ENCODE data around the gene SEC63. TPM values are rescaled to one million over a fixed set of nuclear protein-coding genes. Genes with fewer than 3 reads are reported as not detected.
A peak's percentile ranks its signal among the peaks of the same experiment; 100 is the strongest.
"Not testable (repeated sequence)": the region's sequence is repeated elsewhere in the genome, so short reads cannot be mapped to it uniquely, and the experiment has no call there.

The SEC63 gene
- total RNA-seq, 6 donors from 2014 or later: 35.0 to 111 (median 77.9) TPM

DNA sequence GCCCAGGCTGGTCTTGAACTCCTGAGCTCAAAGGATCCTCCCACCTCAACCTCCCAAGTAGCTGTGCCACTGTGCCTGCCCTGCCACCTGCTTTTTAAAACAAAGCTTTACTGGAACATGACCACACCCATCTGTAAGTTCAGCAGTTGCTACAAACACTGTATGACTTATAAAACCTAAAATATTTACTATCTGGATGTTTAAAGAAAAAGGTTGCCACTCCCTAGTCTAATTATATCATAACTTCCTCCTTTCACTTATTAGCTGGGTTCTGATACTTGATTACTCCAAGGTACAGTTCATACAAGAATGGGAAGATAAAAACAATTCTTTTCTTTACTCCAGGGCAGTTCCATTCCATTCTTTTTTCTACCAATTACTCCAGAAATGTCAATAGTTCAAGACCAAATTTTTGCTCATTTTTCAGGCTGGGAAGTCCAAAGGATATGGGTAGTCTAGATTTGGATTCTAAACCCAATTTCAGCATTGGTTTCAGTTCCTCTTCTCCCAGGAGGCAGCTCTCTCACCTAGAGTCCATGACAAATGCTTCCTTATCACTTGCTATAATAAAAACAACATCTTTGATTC, 63.1 kb downstream of the SEC63 start:
- peak in 1 of 2 donors; percentile 26 for DNase-seq
- no peaks in the 10 kb centered on the region for H3K9me3 ChIP-seq
- ATAC-seq (ENCODE audit: low FRiP score in 2 of 2): no peak
- H3K36me3 ChIP-seq: peaks cover 16 to 75% (median 47%) of the 10 kb centered on the region in 4 donors
- TF ChIP-seq POLR2AphosphoS5 (IDR thresholded peaks at IDR 0.05): peak in 1 of 2 donors; percentile 30
- no peak for TF ChIP-seq EP300 (IDR thresholded peaks at IDR 0.05)
- peak overlapping the region in 2 of 4 donors; percentile 10 to 58 for H3K27ac ChIP-seq
- no peak overlapping the region for H3K4me3 ChIP-seq
- no peaks in the 10 kb centered on the region for H3K27me3 ChIP-seq
- peaks cover 0 to 13% (median 2%) of the 10 kb centered on the region in 4 donors for H3K4me1 ChIP-seq

DNA sequence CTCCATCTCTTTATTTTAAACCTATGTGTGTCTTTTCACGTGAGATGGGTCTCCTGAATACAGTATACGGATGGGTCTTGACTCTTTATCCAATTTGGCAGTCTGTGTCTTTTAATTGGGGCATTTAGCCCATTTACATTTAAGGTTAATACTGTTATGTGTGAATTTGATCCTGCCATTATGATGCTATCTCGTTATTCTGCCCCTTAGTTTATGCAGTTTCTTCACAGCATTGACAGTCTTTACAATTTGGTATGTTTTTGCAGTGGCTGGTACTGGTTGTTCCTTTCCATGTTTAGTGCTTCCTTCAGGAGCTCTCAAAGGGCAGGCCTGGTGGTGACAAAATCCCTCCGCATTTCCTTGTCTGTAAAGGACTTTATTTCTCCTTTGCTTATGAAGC, 67.6 kb downstream of the SEC63 start:
- 93 to 97% methylated on average over 4 of the region's 4 CpGs for WGBS, 2 donors
- not testable (repeated sequence) for H3K4me3 ChIP-seq; H3K9me3 ChIP-seq; DNase-seq; H3K27ac ChIP-seq; ATAC-seq (ENCODE audit: low FRiP score in 2 of 2); H3K27me3 ChIP-seq
- Histone ChIP-seq H3K36me3 (peaks cover 14 to 41% (median 25%) of the 10 kb centered on the region in 4 donors), H3K4me1 (peaks cover 0 to 12% (median 2%) of the 10 kb centered on the region in 4 donors)

- H3K27me3 ChIP-seq; DNase-seq; ATAC-seq (ENCODE audit: low FRiP score in 2 of 2); H3K4me1 ChIP-seq; H3K4me3 ChIP-seq; H3K27ac ChIP-seq; H3K9me3 ChIP-seq: not testable (repeated sequence)
- H3K36me3 ChIP-seq: peaks cover 2 to 35% (median 9%) of the 10 kb centered on the region in 4 donors
- 99 to 100% methylated on average over 5 of the region's 5 CpGs for WGBS, 2 donors
Observed at GRCh38 chr6:107885950-107886349, 72.1 kb downstream of the SEC63 start.

GRCh38 chr6:107879941-107880340, 78.1 kb downstream of the SEC63 start:
- WGBS, 2 donors: 82 to 93% methylated on average over 3 of the region's 3 CpGs

DNA sequence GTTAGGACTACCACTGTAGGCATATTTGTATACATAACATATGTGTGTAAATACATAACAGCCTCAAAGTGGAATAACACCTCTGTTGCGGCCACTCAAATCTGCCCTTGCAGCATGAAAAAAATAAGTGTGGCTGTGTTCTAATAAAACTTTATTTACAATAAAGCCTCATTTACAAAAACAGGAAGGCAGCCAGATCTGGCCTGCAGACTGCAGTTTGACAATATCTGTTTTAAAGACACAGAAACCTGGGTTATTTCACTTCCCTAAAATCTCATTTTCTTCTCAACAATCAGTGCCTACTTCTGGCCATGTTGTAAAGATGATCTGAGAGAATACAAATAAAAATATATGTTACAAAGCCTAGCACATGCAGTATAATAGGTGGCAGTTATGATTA, 80.0 kb downstream of the SEC63 start:
- H3K27ac ChIP-seq: no peak overlapping the region
- no peak for TF ChIP-seq EP300 (IDR thresholded peaks at IDR 0.05)
- no peak for TF ChIP-seq POLR2AphosphoS5 (IDR thresholded peaks at IDR 0.05)
- TF ChIP-seq, protein P1, sequence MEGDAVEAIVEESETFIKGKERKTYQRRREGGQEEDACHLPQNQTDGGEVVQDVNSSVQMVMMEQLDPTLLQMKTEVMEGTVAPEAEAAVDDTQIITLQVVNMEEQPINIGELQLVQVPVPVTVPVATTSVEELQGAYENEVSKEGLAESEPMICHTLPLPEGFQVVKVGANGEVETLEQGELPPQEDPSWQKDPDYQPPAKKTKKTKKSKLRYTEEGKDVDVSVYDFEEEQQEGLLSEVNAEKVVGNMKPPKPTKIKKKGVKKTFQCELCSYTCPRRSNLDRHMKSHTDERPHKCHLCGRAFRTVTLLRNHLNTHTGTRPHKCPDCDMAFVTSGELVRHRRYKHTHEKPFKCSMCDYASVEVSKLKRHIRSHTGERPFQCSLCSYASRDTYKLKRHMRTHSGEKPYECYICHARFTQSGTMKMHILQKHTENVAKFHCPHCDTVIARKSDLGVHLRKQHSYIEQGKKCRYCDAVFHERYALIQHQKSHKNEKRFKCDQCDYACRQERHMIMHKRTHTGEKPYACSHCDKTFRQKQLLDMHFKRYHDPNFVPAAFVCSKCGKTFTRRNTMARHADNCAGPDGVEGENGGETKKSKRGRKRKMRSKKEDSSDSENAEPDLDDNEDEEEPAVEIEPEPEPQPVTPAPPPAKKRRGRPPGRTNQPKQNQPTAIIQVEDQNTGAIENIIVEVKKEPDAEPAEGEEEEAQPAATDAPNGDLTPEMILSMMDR (IDR thresholded peaks at IDR 0.05): no peak
- no peak for TF ChIP-seq POLR2A (IDR thresholded peaks at IDR 0.05)
- no peak overlapping the region for H3K4me3 ChIP-seq
- no peaks in the 10 kb centered on the region for H3K4me1 ChIP-seq
- H3K36me3 ChIP-seq: peaks cover 10 to 89% (median 49%) of the 10 kb centered on the region in 4 donors
- ATAC-seq (ENCODE audit: low FRiP score in 2 of 2) (no peak), DNase-seq (no peak)
- no peaks in the 10 kb centered on the region for H3K9me3 ChIP-seq
- H3K27me3 ChIP-seq: no peaks in the 10 kb centered on the region
- WGBS, 2 donors: 93 to 96% methylated on average over 1 of the region's 1 CpG

More at GRCh38 chr6:107879941-107880340, 78.1 kb downstream of the SEC63 start:
- Histone ChIP-seq H3K27ac (no peak overlapping the region), H3K4me3 (no peak overlapping the region), H3K27me3 (no peaks in the 10 kb centered on the region), H3K36me3 (peaks cover 10 to 88% (median 45%) of the 10 kb centered on the region in 4 donors), H3K4me1 (no peaks in the 10 kb centered on the region), H3K9me3 (no peaks in the 10 kb centered on the region)
- ATAC-seq (ENCODE audit: low FRiP score in 2 of 2) (no peak), DNase-seq (no peak)
- TF ChIP-seq EP300 (IDR thresholded peaks at IDR 0.05): no peak
- TF ChIP-seq, protein P1 (IDR thresholded peaks at IDR 0.05): no peak

GRCh38 chr6:107871976-107872375, 86.0 kb downstream of the SEC63 start:
- ATAC-seq (ENCODE audit: low FRiP score in 2 of 2) (no peak), DNase-seq (no peak)
- H3K27ac ChIP-seq: no peak overlapping the region
- H3K4me1 ChIP-seq: no peaks in the 10 kb centered on the region
- no peaks in the 10 kb centered on the region for H3K9me3 ChIP-seq
- no peak overlapping the region for H3K4me3 ChIP-seq
- WGBS, 2 donors: 88 to 93% methylated on average over 2 of the region's 2 CpGs
- peaks cover 0 to 62% (median 26%) of the 10 kb centered on the region in 4 donors for H3K36me3 ChIP-seq
- H3K27me3 ChIP-seq: no peaks in the 10 kb centered on the region
- TF ChIP-seq POLR2AphosphoS5 (IDR thresholded peaks at IDR 0.05): no peak
- TF ChIP-seq, protein P1 (IDR thresholded peaks at IDR 0.05): no peak
- TF ChIP-seq POLR2A (IDR thresholded peaks at IDR 0.05): no peak
- no peak for TF ChIP-seq EP300 (IDR thresholded peaks at IDR 0.05)

- H3K4me3 ChIP-seq; ATAC-seq (ENCODE audit: low FRiP score in 2 of 2); H3K27ac ChIP-seq; H3K9me3 ChIP-seq; H3K4me1 ChIP-seq; H3K27me3 ChIP-seq; DNase-seq: not testable (repeated sequence)
- WGBS, 2 donors: 96 to 100% methylated on average over 1 of the region's 1 CpG
- H3K36me3 ChIP-seq: peaks cover 0 to 59% (median 26%) of the 10 kb centered on the region in 4 donors
Observed at GRCh38 chr6:107871512-107871911, 86.5 kb downstream of the SEC63 start.

Measured in upper lobe of left lung (tissue), 6 donors.